H7 (cell line): Measurements from ENCODE around the gene SPINK7. TPM values are rescaled to one million over a fixed set of nuclear protein-coding genes. Genes with fewer than 3 reads are reported as not detected.

ENCODE experiments used
- total RNA-seq: library from RNA; depleted of rRNA; stranded (reverse); fragments of >200 nt; shearing (Covaris generic); gene quantifications from 2 replicates; pipeline ENCODE4 v1.2.3, GENCODE V29; 2014; rRNA removed

SPINK7 gene
- total RNA-seq, 1 experiment from 2014 or later = not detected

Other genes with a start within 250 kb of the SPINK7 start
- 0.83 and 2.0 TPM in 2 replicates for gene SPINK5, start 248.4 kb upstream of the SPINK7 start, total RNA-seq
- not detected in 2 replicates for gene SPINK14, start 143.9 kb upstream of the SPINK7 start, total RNA-seq
- not detected in 2 replicates for gene SPINK6, start 109.4 kb upstream of the SPINK7 start, total RNA-seq
- not detected in 2 replicates for gene MARCOL, start 73.9 kb upstream of the SPINK7 start, total RNA-seq
- gene SPINK13, start 43.6 kb upstream of the SPINK7 start, total RNA-seq = not detected in 2 replicates
- gene SPINK9, start 23.1 kb downstream of the SPINK7 start, total RNA-seq = not detected in 2 replicates
- gene FBXO38, start 71.5 kb downstream of the SPINK7 start, total RNA-seq = 29.4 and 37.9 TPM in 2 replicates